Measurements from ENCODE around the gene DNAJC5. TPM values are rescaled to one million over a fixed set of nuclear protein-coding genes. Genes with fewer than 3 reads are reported as not detected.
A peak's percentile ranks its signal among the peaks of the same experiment; 100 is the strongest.

Gene DNAJC5
- total and polyA plus RNA-seq, 9 of the 15 experiments (the other 6 are each of a cell fraction or from before 2014, with no cell fraction given) = 0.95 to 42.8 (median 23.4) TPM

- H3K4me2 ChIP-seq (ENCODE audit: insufficient read depth, low read length) = no peak within 1 kb of the TSS
- DNase-seq (ENCODE audit: extremely low read depth in 1 of 4, low spot score in 3 of 4) (no peak), FAIRE-seq (no peak), ATAC-seq (no peak)
- ChIA-PET CTCF (ENCODE audit: low intra/inter-chr PET ratio) (no interaction called here), POLR2A (no interaction called here)
- H3K9me3 ChIP-seq (replicated peaks; ENCODE audit: control insufficient read depth, insufficient read depth, low read depth, low read length) = no peaks in the 10 kb centered on the region
- H3K9me1 ChIP-seq (ENCODE audit: control insufficient read depth, insufficient read depth, low read length) = no peaks in the 10 kb centered on the region
- peaks cover 26% of the 10 kb centered on the region; the same call in 2 of the 3 replicates for H3K36me3 ChIP-seq (ENCODE audit: control insufficient read depth, insufficient read depth, low read length)
- H4K20me1 ChIP-seq (replicated peaks; ENCODE audit: control insufficient read depth, insufficient read depth, low read length) = no peaks in the 10 kb centered on the region
- intact Hi-C loops (cut with micrococcal nuclease) (loop anchor here (10.0 kb wide), 2 partner anchors 113 to 307 kb away; partner anchors contain the start of genes FNDC11 and SAMD10), in situ Hi-C loops (cut with MboI) (loop anchor here (5.0 kb wide), 1 partner anchor 154 kb away; the partner anchor contains the start of genes ARFRP1 and ZGPAT)
- H3K4me3 ChIP-seq = no peak within 1 kb of the TSS
- H3K4me1 ChIP-seq (replicated peaks in 1 of 2; ENCODE audit: control insufficient read depth in 2 of 2, insufficient read depth in 2 of 2, low read length in 2 of 2) = peaks cover 29 to 82% of the 10 kb centered on the region in 2 experiments
- BruUV-seq (replicated peaks) = no TSS peak
- 97% methylated on average over 19 of the region's 59 CpGs for WGBS (ENCODE audit: insufficient coverage, low coverage, missing lambda C conversion rate)
- no peak within 1 kb of the TSS for H2AFZ ChIP-seq (ENCODE audit: low read depth, low read length)
- peak within 1 kb of the TSS in 1 of 2 experiments; percentile 82; a peak in 2 of 4 replicates for H3K9ac ChIP-seq (ENCODE audit: insufficient read depth in 1 of 2, low read depth in 2 of 2, low read length in 2 of 2)
- H3K79me2 ChIP-seq (ENCODE audit: control insufficient read depth, insufficient read depth, low read length) = peaks cover 25% of the 10 kb centered on the region
- no peak within 1 kb of the TSS for H3K27ac ChIP-seq (ENCODE audit: extremely low read depth, low read depth, low read length)
- no peaks in the 10 kb centered on the region for H3K27me3 ChIP-seq (ENCODE audit: control insufficient read depth in 2 of 2, insufficient read depth in 2 of 2, low read length in 2 of 2)
- TF ChIP-seq HSF4 (CRISPR knock-in tag; IDR thresholded peaks at IDR 0.05; ENCODE audit: borderline replicate concordance) = no peak
- TF ChIP-seq VEZF1 (CRISPR knock-in tag; IDR thresholded peaks at IDR 0.05) = no peak
- no peak for TF ChIP-seq TAF9B (IDR thresholded peaks at IDR 0.05; ENCODE audit: partially characterized antibody)
- no peak for TF ChIP-seq ILF3 (IDR thresholded peaks at IDR 0.05; ENCODE audit: borderline replicate concordance)
- peak; percentile 78 for TF ChIP-seq ZBTB33 (CRISPR knock-in tag; IDR thresholded peaks at IDR 0.05)
- TF ChIP-seq ZKSCAN1 (IDR thresholded peaks at IDR 0.05; ENCODE audit: low read depth, low read length) = no peak
- no peak for TF ChIP-seq ZHX1 (conservative IDR thresholded peaks at IDR 0.05; ENCODE audit: low read length)
- no peak for TF ChIP-seq NCOA6 (IDR thresholded peaks at IDR 0.05)
- no peak for TF ChIP-seq MBD1 (CRISPR knock-in tag; IDR thresholded peaks at IDR 0.05)
- no peak for TF ChIP-seq CTBP1 (IDR thresholded peaks at IDR 0.05; ENCODE audit: borderline replicate concordance)
- no peak for TF ChIP-seq EP300 (IDR thresholded peaks at IDR 0.05; ENCODE audit: low read length)
- TF ChIP-seq POLR2G (IDR thresholded peaks at IDR 0.05; ENCODE audit: low read depth, low read length) = peak; percentile 31; the same call in 1 of the 2 replicates
- TF ChIP-seq FIP1L1 (IDR thresholded peaks at IDR 0.05; ENCODE audit: low read depth, low read length, poor library complexity, severe bottlenecking) = peak; percentile 5
- no peak for TF ChIP-seq RBM25 (IDR thresholded peaks at IDR 0.05; ENCODE audit: low read depth, low read length, severe bottlenecking)
- TF ChIP-seq ZFPM2 (CRISPR knock-in tag; IDR thresholded peaks at IDR 0.05) = no peak
Observed at GRCh38 chr20:63861365-63861934, 33.5 kb upstream of the DNAJC5 start, which contains the start of gene ABHD16B. Gene ABHD16B, plus strand, starts transcription at chr20:63861498. Its CDS starts 43 bp downstream, at chr20:63861541.
